K562 (cell line): ENCODE measurements around the gene TMEM234.

Experiments used
- FOXA3 ChIP-seq, 2 experiments: fragments of 450-650 bp in 1 of 2; sonication (generic) in 1 of 2; formaldehyde crosslinking; IDR thresholded peaks in 1 of 2; conservative IDR thresholded peaks in 1 of 2; 2 replicates each; pipeline versions ENCODE4 v1.4.0 to v1.8.0; 2020 to 2022; ENCODE audit warnings: mild to moderate bottlenecking in 2 of 2, missing genetic modification reagents in 1 of 2
- POLR2AphosphoS5 ChIP-seq: IDR thresholded peaks from 2 replicates; pipeline ENCODE4 v1.6.1; 2011; ENCODE audit warnings: mild to moderate bottlenecking, low read depth, low read length, moderate library complexity; ENCODE audit not compliant: control insufficient read depth, insufficient read depth
- ZNF274 ChIP-seq: IDR thresholded peaks from 2 replicates; pipeline ENCODE4 v1.6.1; 2011; ENCODE audit warnings: low read depth, mild to moderate bottlenecking, low read length, moderate library complexity, borderline replicate concordance

DNA sequence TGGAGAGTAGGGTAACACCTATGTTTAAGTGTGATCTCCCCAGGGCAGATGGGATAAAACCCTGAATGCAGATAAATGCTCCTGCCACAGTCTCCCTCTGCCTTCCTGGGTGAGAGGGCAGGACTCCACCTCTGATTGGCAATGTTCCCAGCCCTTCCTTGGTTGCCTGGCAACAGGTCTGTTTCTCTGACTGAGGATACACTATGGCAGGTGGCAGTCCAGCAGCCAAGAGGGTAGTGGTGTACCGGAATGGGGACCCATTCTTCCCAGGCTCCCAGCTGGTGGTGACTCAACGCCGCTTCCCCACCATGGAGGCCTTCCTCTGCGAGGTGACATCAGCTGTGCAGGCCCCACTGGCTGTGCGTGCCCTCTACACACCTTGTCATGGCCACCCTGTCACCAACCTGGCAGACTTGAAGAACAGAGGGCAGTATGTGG is 13.2 kb downstream of the TMEM234 start, which contains the start of gene DCDC2B:
- TF ChIP-seq ZNF274: no peak
- no peak; the same call in 1 of the 2 replicates for TF ChIP-seq POLR2AphosphoS5
- no peak for TF ChIP-seq FOXA3 (CRISPR knock-in tag; conservative IDR thresholded peaks at IDR 0.05 in 1 of 2, IDR thresholded peaks at IDR 0.05 in 1 of 2)
